SW480 (cell line): ENCODE results near the gene NPY1R.

Experiments used
- DNase-seq: peaks from one replicate; pipeline ENCODE4 v3.0.0-alpha.2; 2016; ENCODE audit warnings: low spot score

The NPY1R gene

GRCh38 chr4:163332526-163333406 lies at the start of gene NPY1R:
NPY1R (minus strand) TSS chr4:163332596; CDS start chr4:163326554, 6,042 bp downstream.
- DNase-seq: peak; percentile 67

- DNase-seq: no peak
Observed at GRCh38 chr4:163380703-163381102, 48.3 kb upstream of the NPY1R start.

GRCh38 chr4:163378661-163379060 lies 46.3 kb upstream of the NPY1R start:
- no peak for DNase-seq

- no peak for DNase-seq
Observed at GRCh38 chr4:163372029-163372428, 39.6 kb upstream of the NPY1R start.

- DNase-seq: peak; percentile 2
Observed at GRCh38 chr4:163367651-163368050, 35.3 kb upstream of the NPY1R start.

GRCh38 chr4:163356104-163356503 lies 23.7 kb upstream of the NPY1R start:
- no peak for DNase-seq

- no peak for DNase-seq
Observed at GRCh38 chr4:163353054-163353453, 20.7 kb upstream of the NPY1R start.

- DNase-seq: no peak
Observed at GRCh38 chr4:163350672-163351071, 18.3 kb upstream of the NPY1R start.

- no peak for DNase-seq
Observed at GRCh38 chr4:163344147-163345125, 12.0 kb upstream of the NPY1R start.

GRCh38 chr4:163343604-163344146 lies 11.3 kb upstream of the NPY1R start, which contains the start of gene NPY5R:
NPY5R (plus strand) TSS chr4:163343892; CDS start chr4:163350274, 6,382 bp downstream.
- DNase-seq: no peak

- no peak for DNase-seq
Observed at GRCh38 chr4:163335384-163335783, 3.0 kb upstream of the NPY1R start.

GRCh38 chr4:163331629-163332376 lies 593 bp downstream of the NPY1R start:
- DNase-seq: no peak

GRCh38 chr4:163330916-163331628 lies 1.3 kb downstream of the NPY1R start:
- DNase-seq: no peak

GRCh38 chr4:163317110-163317509 lies 15.3 kb downstream of the NPY1R start:
- no peak for DNase-seq

GRCh38 chr4:163309466-163309865 lies 22.9 kb downstream of the NPY1R start:
- DNase-seq: no peak

- DNase-seq: no peak
Observed at GRCh38 chr4:163303069-163303468, 29.3 kb downstream of the NPY1R start.

GRCh38 chr4:163300445-163300844 lies 32.0 kb downstream of the NPY1R start:
- no peak for DNase-seq

GRCh38 chr4:163295138-163295537 lies 37.3 kb downstream of the NPY1R start:
- no peak for DNase-seq

- DNase-seq: no peak
Observed at GRCh38 chr4:163284304-163284703, 48.1 kb downstream of the NPY1R start.

- no peak for DNase-seq
Observed at GRCh38 chr4:163280703-163281519, 51.5 kb downstream of the NPY1R start.
